HL-60 (cell line): ENCODE results near the gene KCNH1.

Experiments
- GABPA ChIP-seq: IDR thresholded peaks from 2 replicates; pipeline ENCODE4 v1.6.1; 2012; ENCODE audit warnings: low read depth
- POLR2AphosphoS5 ChIP-seq: IDR thresholded peaks from 2 replicates; pipeline ENCODE4 v1.6.1; 2012; ENCODE audit warnings: low read depth
- SPI1 ChIP-seq: IDR thresholded peaks from 2 replicates; pipeline ENCODE4 v1.6.1; 2012; ENCODE audit warnings: low read depth, mild to moderate bottlenecking, borderline replicate concordance
- TF ChIP-seq, protein P1 (sequence below): IDR thresholded peaks from one replicate; pipeline ENCODE4 v1.5.1; 2011; ENCODE audit warnings: low read length, control low read depth, inconsistent platforms; ENCODE audit not compliant: insufficient read depth
- TF ChIP-seq, protein P2 (sequence below): IDR thresholded peaks from 2 replicates; pipeline ENCODE4 v1.6.1; 2012; ENCODE audit warnings: low read depth; ENCODE audit not compliant: insufficient replicate concordance

DNA sequence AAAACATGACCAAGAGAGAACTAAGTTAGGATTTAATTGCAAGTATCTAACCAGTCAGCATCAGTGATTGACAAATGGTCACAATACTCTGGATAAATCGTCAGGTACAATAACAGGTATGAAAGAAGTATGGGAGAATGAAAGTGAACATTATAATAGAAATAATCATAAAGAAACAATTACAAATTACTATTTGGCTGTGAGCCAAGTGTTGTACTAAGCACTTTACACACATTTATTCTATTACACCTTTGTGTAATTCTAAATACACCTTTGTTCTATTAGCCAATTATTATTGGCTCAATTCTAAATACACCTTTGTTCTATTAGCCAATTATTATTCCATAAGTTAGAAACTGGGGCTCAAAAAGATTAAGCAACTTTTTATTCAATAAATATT lies 114.7 kb downstream of the KCNH1 start:
- TF ChIP-seq, protein P1, sequence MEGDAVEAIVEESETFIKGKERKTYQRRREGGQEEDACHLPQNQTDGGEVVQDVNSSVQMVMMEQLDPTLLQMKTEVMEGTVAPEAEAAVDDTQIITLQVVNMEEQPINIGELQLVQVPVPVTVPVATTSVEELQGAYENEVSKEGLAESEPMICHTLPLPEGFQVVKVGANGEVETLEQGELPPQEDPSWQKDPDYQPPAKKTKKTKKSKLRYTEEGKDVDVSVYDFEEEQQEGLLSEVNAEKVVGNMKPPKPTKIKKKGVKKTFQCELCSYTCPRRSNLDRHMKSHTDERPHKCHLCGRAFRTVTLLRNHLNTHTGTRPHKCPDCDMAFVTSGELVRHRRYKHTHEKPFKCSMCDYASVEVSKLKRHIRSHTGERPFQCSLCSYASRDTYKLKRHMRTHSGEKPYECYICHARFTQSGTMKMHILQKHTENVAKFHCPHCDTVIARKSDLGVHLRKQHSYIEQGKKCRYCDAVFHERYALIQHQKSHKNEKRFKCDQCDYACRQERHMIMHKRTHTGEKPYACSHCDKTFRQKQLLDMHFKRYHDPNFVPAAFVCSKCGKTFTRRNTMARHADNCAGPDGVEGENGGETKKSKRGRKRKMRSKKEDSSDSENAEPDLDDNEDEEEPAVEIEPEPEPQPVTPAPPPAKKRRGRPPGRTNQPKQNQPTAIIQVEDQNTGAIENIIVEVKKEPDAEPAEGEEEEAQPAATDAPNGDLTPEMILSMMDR = no peak
- TF ChIP-seq, protein P2, sequence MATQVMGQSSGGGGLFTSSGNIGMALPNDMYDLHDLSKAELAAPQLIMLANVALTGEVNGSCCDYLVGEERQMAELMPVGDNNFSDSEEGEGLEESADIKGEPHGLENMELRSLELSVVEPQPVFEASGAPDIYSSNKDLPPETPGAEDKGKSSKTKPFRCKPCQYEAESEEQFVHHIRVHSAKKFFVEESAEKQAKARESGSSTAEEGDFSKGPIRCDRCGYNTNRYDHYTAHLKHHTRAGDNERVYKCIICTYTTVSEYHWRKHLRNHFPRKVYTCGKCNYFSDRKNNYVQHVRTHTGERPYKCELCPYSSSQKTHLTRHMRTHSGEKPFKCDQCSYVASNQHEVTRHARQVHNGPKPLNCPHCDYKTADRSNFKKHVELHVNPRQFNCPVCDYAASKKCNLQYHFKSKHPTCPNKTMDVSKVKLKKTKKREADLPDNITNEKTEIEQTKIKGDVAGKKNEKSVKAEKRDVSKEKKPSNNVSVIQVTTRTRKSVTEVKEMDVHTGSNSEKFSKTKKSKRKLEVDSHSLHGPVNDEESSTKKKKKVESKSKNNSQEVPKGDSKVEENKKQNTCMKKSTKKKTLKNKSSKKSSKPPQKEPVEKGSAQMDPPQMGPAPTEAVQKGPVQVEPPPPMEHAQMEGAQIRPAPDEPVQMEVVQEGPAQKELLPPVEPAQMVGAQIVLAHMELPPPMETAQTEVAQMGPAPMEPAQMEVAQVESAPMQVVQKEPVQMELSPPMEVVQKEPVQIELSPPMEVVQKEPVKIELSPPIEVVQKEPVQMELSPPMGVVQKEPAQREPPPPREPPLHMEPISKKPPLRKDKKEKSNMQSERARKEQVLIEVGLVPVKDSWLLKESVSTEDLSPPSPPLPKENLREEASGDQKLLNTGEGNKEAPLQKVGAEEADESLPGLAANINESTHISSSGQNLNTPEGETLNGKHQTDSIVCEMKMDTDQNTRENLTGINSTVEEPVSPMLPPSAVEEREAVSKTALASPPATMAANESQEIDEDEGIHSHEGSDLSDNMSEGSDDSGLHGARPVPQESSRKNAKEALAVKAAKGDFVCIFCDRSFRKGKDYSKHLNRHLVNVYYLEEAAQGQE = no peak
- no peak for TF ChIP-seq GABPA
- TF ChIP-seq SPI1 = no peak
- no peak for TF ChIP-seq POLR2AphosphoS5
